GM12878 (cell line): ENCODE results near the gene NHS. TPM values are rescaled to one million over a fixed set of nuclear protein-coding genes. Genes with fewer than 3 reads are reported as not detected.

ENCODE experiments used
- ATAC-seq: fragments of 200-7000 bp; cut with Tn5 transposase; 3 replicates; pipeline ENCODE4 v1.9.1; 2020; ENCODE audit warnings: mild to moderate bottlenecking, moderate library complexity
- BruUV-seq: library from RNA; stranded (reverse); fragments of 400-500 nt; replicated peaks from 2 replicates; lab custom pipeline; 2021; lab: Mats Ljungman, UMichigan
- CTCF ChIA-PET: fragments of 300-600 bp; sonication (Branson Sonifier 250); formaldehyde crosslinking; extraction: SDS; loops from one replicate; lab custom pipeline; 2021; ENCODE audit warnings: inconsistent platforms; lab: Yijun Ruan, JAX
- POLR2A ChIA-PET: fragments of 350-600 bp; formaldehyde crosslinking; extraction: SDS; loops from one replicate; lab custom pipeline; 2021; ENCODE audit warnings: inconsistent platforms; lab: Charles Lee
- RAD21 ChIA-PET: fragments of 300-600 bp; sonication (Branson Sonifier 250); formaldehyde crosslinking; loops from one replicate; lab custom pipeline; 2023; ENCODE audit warnings: antibody characterized with exemption; ENCODE audit not compliant: unreplicated experiment; lab: Charles Lee
- SMC1A ChIA-PET: fragments of 300-600 bp; sonication (Branson Sonifier 250); formaldehyde crosslinking; loops from one replicate; lab custom pipeline; 2023; ENCODE audit not compliant: unreplicated experiment, uncharacterized antibody; lab: Charles Lee
- DNase-seq: peaks from one replicate; pipeline ENCODE4 v3.0.0-alpha.2; 2011; ENCODE audit warnings: low read depth, low spot score
- FAIRE-seq: peaks from 3 replicates; lab custom pipeline; 2011; peaks lifted over from hg19 to GRCh38; lab: Jason Lieb, UNC
- H2AFZ ChIP-seq: 2 replicates; pipeline ENCODE4 v1.6.0; 2011; ENCODE audit warnings: low read depth, low read length, control low read depth; ENCODE audit not compliant: control insufficient read depth
- H3K27ac ChIP-seq: 2 replicates; pipeline ENCODE4 v1.5.1; 2011; ENCODE audit warnings: control low read depth; ENCODE audit not compliant: control insufficient read depth, insufficient read depth
- H3K27me3 ChIP-seq, 2 experiments: replicated peaks in 1 of 2; 2 replicates each; pipeline versions ENCODE4 v1.6.0 to v1.6.1; 2011; ENCODE audit warnings: low read length in 1 of 2; ENCODE audit not compliant: control insufficient read depth in 2 of 2, insufficient read depth in 2 of 2
- H3K36me3 ChIP-seq, 2 experiments: 2 replicates each; pipeline ENCODE4 v1.5.1; 2011; ENCODE audit warnings: low read length in 1 of 2; ENCODE audit not compliant: control insufficient read depth in 2 of 2, insufficient read depth in 2 of 2
- H3K4me1 ChIP-seq: 2 replicates; pipeline ENCODE4 v1.6.1; 2011; ENCODE audit warnings: mild to moderate bottlenecking, low read length, moderate library complexity, mixed read lengths; ENCODE audit not compliant: control insufficient read depth, insufficient read depth
- H3K4me2 ChIP-seq: 2 replicates; pipeline ENCODE4 v1.6.0; 2011; ENCODE audit warnings: control low read depth; ENCODE audit not compliant: control insufficient read depth, insufficient read depth
- H3K4me3 ChIP-seq: fragments of 200-600 bp; sonication (generic); 2 replicates; pipeline ENCODE4 v1.5.1; 2016
- H3K79me2 ChIP-seq: 2 replicates; pipeline ENCODE4 v1.6.0; 2011; ENCODE audit warnings: low read length; ENCODE audit not compliant: control insufficient read depth, insufficient read depth
- H3K9ac ChIP-seq: 2 replicates; pipeline ENCODE4 v1.8.0; 2011; ENCODE audit warnings: low read length, control low read depth, mixed read lengths; ENCODE audit not compliant: control insufficient read depth, insufficient read depth
- H3K9me3 ChIP-seq: replicated peaks from 3 replicates; pipeline ENCODE4 v1.5.1; 2011; ENCODE audit warnings: mild to moderate bottlenecking, low read length; ENCODE audit not compliant: control insufficient read depth, insufficient read depth
- H4K20me1 ChIP-seq: 2 replicates; pipeline ENCODE4 v1.6.0; 2011; ENCODE audit not compliant: control insufficient read depth, insufficient read depth
- BMI1 ChIP-seq: fragments of 450-650 bp; IDR thresholded peaks from 2 replicates; pipeline ENCODE4 v1.6.1; 2016; ENCODE audit warnings: mild to moderate bottlenecking, moderate library complexity, borderline replicate concordance
- CBX3 ChIP-seq: fragments of 200-600 bp; sonication (generic); IDR thresholded peaks from 2 replicates; pipeline ENCODE4 v1.6.1; 2016; ENCODE audit warnings: low read depth, borderline replicate concordance
- DPF2 ChIP-seq: fragments of 450-650 bp; IDR thresholded peaks from 2 replicates; pipeline ENCODE4 v1.6.1; 2017; ENCODE audit warnings: mild to moderate bottlenecking
- MTA2 ChIP-seq: fragments of 450-650 bp; IDR thresholded peaks from 2 replicates; pipeline ENCODE4 v1.6.1; 2016; ENCODE audit warnings: low read depth, mild to moderate bottlenecking, moderate library complexity
- NFXL1 ChIP-seq: fragments of 450-650 bp; IDR thresholded peaks from 2 replicates; pipeline ENCODE4 v1.6.1; 2017; ENCODE audit warnings: antibody characterized with exemption, mild to moderate bottlenecking, borderline replicate concordance
- SIN3A ChIP-seq: IDR thresholded peaks from 2 replicates; pipeline ENCODE4 v1.6.1; 2012; ENCODE audit warnings: low read depth, low read length, improper control_type of control experiment
- ZNF24 ChIP-seq: fragments of 450-650 bp; IDR thresholded peaks from 2 replicates; pipeline ENCODE4 v1.6.1; 2017; ENCODE audit warnings: antibody characterized with exemption, mild to moderate bottlenecking
- WGBS: methylation state at CpG from one replicate; pipeline ENCODE4 v1.1.6; 2016; ENCODE audit warnings: low lambda C conversion rate; ENCODE audit not compliant: insufficient replicate concordance, insufficient coverage; ENCODE audit errors: missing lambda C conversion rate; 5-methylcytosine and 5-hydroxymethylcytosine counted together
- in situ Hi-C: fragments of 300-500 bp; cut with MboI; formaldehyde crosslinking; loops from 9 replicates; pipeline ENCODE4 v1.14.3; 2018; ENCODE audit warnings: mixed read lengths
- intact Hi-C: fragments of 100-400 bp; cut with micrococcal nuclease; formaldehyde crosslinking; loops from one replicate; pipeline ENCODE4 v1.14.2; 2022; ENCODE audit not compliant: unreplicated experiment
- polyA plus RNA-seq, 11 experiments: library from polyadenylated mRNA; depleted of rRNA in 4 of 11; unstranded in 6 of 11; stranded (reverse) in 5 of 11; fragments of >200 nt; fragmentation: Nextera tagmentation in 4 of 11; fragmentation: Illumina TruSeq in 1 of 11; extraction: Ambion mirVana in 4 of 11; extraction: Trizol in 1 of 11; gene quantifications; 1 replicate in 1 of 11; 2 replicates in 10 of 11; pipeline versions ENCODE4 v1.2.1 to v1.2.3, GENCODE V29; 2011 to 2016; ENCODE audit warnings: inconsistent platforms in 2 of 11, missing spikeins in 2 of 11, low read depth in 1 of 11
- total RNA-seq, 4 experiments: library from RNA; depleted of rRNA in 3 of 4; stranded (reverse); fragments of >200 nt in 3 of 4; fragmentation: Illumina TruSeq in 1 of 4; extraction: Trizol in 1 of 4; gene quantifications; 2 replicates each; pipeline versions ENCODE4 v1.2.1 to v1.2.3, GENCODE V29; 2013 to 2021
- TF ChIP-seq, protein P1 (sequence below): fragments of 450-650 bp; formaldehyde crosslinking; IDR thresholded peaks from 2 replicates; pipeline ENCODE4 v1.5.0; 2022; ENCODE audit warnings: mild to moderate bottlenecking, missing genetic modification characterization

The NHS gene
- total and polyA plus RNA-seq, 10 of the 15 experiments (the other 5 are each of a cell fraction or from before 2014, with no cell fraction given): under 0.01 to 0.07 (median 0.03) TPM; not detected in 7

DNA sequence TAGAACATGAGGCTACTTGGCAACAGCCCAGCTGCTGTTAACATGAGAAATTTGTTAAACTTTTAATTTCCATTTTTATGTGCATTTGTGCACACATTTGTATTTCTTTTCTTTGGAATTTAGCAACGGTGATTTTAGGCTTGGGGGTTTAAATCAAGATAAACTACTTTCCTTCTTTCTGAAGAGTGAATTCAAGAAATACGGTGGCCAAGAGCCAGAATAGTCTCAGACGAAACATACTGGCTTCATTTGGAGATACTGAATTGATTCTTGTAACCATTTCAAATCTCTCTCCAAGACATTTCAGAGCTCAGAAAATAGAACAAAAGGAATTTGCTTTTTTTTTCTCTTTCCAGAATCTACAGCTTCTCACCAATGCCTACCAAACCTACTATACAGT is 228.2 kb downstream of the NHS start:
- WGBS: 29% methylated on average over 3 of the region's 3 CpGs
- Histone ChIP-seq H3K36me3 (no peaks in the 10 kb centered on the region), H3K4me1 (no peaks in the 10 kb centered on the region), H3K4me2 (no peak overlapping the region), H2AFZ (no peak overlapping the region), H3K9me3 (no peaks in the 10 kb centered on the region), H3K79me2 (no peaks in the 10 kb centered on the region), H3K27ac (no peak overlapping the region), H3K9ac (no peak overlapping the region), H3K4me3 (no peak overlapping the region; the same call in 1 of the 2 replicates), H4K20me1 (no peaks in the 10 kb centered on the region), H3K27me3 (no peaks in the 10 kb centered on the region; a peak in 1 of 4 replicates)
- no peak for TF ChIP-seq MTA2
- CTCF ChIA-PET: no interaction called here
- FAIRE-seq (no peak), ATAC-seq (no peak), DNase-seq (no peak)
- SMC1A ChIA-PET: no interaction called here
- intact Hi-C loops (no loop called here), in situ Hi-C loops (no loop called here)
- RAD21 ChIA-PET: no interaction called here
- BruUV-seq: no TSS peak
- POLR2A ChIA-PET: no interaction called here

DNA sequence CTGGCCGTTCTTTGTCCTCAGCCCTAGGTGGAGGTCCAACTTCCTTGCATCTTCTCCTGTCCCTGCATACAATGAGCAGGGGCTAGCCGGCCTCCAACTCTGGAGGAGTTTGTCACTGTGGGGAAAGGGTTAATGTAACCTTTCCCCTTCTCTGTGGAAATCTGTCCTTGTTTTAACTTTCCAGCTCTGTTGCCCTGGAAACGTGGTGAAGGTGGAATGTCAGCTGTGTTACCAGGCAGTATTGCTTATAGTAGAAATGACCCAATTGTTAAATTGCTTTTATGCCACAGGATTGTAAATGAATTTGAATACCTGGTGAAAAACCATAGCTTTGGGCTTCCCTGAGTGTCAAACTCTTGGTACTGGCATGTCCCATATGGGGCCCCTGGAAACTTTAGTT is 230.7 kb downstream of the NHS start:
- Histone ChIP-seq H3K27me3 (no peaks in the 10 kb centered on the region; a peak in 1 of 4 replicates), H3K4me3 (no peak overlapping the region), H3K36me3 (no peaks in the 10 kb centered on the region), H4K20me1 (no peaks in the 10 kb centered on the region), H3K9me3 (no peaks in the 10 kb centered on the region), H3K4me2 (no peak overlapping the region), H3K27ac (no peak overlapping the region), H3K79me2 (no peaks in the 10 kb centered on the region), H2AFZ (no peak overlapping the region), H3K4me1 (no peaks in the 10 kb centered on the region), H3K9ac (no peak overlapping the region)
- ChIA-PET RAD21 (no interaction called here), POLR2A (no interaction called here), CTCF (interaction anchor here (0.6 kb wide), 1 partner anchor 11 kb away, joined by 3 read pairs; no protein-coding TSS in a partner anchor), SMC1A (interaction anchor here (0.8 kb wide), 1 partner anchor 97 kb away, joined by 3 read pairs; no protein-coding TSS in a partner anchor)
- WGBS: 21% methylated on average over 3 of the region's 3 CpGs
- intact Hi-C loops (no loop called here), in situ Hi-C loops (no loop called here)
- TF ChIP-seq DPF2 (no peak), SIN3A (no peak), ZNF24 (no peak), CBX3 (no peak), NFXL1 (no peak), BMI1 (no peak)
- TF ChIP-seq, protein P1, sequence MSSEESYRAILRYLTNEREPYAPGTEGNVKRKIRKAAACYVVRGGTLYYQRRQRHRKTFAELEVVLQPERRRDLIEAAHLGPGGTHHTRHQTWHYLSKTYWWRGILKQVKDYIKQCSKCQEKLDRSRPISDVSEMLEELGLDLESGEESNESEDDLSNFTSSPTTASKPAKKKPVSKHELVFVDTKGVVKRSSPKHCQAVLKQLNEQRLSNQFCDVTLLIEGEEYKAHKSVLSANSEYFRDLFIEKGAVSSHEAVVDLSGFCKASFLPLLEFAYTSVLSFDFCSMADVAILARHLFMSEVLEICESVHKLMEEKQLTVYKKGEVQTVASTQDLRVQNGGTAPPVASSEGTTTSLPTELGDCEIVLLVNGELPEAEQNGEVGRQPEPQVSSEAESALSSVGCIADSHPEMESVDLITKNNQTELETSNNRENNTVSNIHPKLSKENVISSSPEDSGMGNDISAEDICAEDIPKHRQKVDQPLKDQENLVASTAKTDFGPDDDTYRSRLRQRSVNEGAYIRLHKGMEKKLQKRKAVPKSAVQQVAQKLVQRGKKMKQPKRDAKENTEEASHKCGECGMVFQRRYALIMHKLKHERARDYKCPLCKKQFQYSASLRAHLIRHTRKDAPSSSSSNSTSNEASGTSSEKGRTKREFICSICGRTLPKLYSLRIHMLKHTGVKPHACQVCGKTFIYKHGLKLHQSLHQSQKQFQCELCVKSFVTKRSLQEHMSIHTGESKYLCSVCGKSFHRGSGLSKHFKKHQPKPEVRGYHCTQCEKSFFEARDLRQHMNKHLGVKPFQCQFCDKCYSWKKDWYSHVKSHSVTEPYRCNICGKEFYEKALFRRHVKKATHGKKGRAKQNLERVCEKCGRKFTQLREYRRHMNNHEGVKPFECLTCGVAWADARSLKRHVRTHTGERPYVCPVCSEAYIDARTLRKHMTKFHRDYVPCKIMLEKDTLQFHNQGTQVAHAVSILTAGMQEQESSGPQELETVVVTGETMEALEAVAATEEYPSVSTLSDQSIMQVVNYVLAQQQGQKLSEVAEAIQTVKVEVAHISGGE (CRISPR knock-in tag): no peak
- BruUV-seq: no TSS peak
- no peak for FAIRE-seq
- DNase-seq: no peak
- no peak for ATAC-seq
